A673 (cell line): ENCODE data around the gene ZNF784.

ENCODE experiments used
- EZH2 ChIP-seq: fragments of 200-600 bp; sonication (generic); IDR thresholded peaks from 2 replicates; pipeline ENCODE4 v1.6.1; 2017; ENCODE audit warnings: borderline replicate concordance, low read depth, mild to moderate bottlenecking, mixed read lengths, antibody characterized with exemption, low read length; ENCODE audit not compliant: poor library complexity, severe bottlenecking
- TF ChIP-seq, protein P1 (sequence below): fragments of 300-800, 200-600 bp; sonication (generic); conservative IDR thresholded peaks from 2 replicates; pipeline ENCODE4 v1.5.1; 2017; ENCODE audit warnings: low read depth, mild to moderate bottlenecking, antibody characterized with exemption, low read length, moderate library complexity, mixed read lengths

- TF ChIP-seq, protein P1, sequence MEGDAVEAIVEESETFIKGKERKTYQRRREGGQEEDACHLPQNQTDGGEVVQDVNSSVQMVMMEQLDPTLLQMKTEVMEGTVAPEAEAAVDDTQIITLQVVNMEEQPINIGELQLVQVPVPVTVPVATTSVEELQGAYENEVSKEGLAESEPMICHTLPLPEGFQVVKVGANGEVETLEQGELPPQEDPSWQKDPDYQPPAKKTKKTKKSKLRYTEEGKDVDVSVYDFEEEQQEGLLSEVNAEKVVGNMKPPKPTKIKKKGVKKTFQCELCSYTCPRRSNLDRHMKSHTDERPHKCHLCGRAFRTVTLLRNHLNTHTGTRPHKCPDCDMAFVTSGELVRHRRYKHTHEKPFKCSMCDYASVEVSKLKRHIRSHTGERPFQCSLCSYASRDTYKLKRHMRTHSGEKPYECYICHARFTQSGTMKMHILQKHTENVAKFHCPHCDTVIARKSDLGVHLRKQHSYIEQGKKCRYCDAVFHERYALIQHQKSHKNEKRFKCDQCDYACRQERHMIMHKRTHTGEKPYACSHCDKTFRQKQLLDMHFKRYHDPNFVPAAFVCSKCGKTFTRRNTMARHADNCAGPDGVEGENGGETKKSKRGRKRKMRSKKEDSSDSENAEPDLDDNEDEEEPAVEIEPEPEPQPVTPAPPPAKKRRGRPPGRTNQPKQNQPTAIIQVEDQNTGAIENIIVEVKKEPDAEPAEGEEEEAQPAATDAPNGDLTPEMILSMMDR, result no peak
- no peak for TF ChIP-seq EZH2
Measured at GRCh38 chr19:55654323-55654867, 30.0 kb upstream of the ZNF784 start.
